ENCODE results near the gene ZFP36L2. TPM values are rescaled to one million over a fixed set of nuclear protein-coding genes. Genes with fewer than 3 reads are reported as not detected.

Gene ZFP36L2
- total and polyA plus RNA-seq, 9 of the 15 experiments (the other 6 are each of a cell fraction or from before 2014, with no cell fraction given), result 4.1 to 60.6 (median 20.3) TPM

- TF ChIP-seq ZMIZ1 (IDR thresholded peaks at IDR 0.05; ENCODE audit: low read depth in 2 of 2, low read length in 2 of 2), result no peak
- TF ChIP-seq ZBTB26 (CRISPR knock-in tag; IDR thresholded peaks at IDR 0.05), result 0 out of 2 replicates have a peak, but pooled peaks have one; percentile 14
- peak; percentile 31; the same call in 1 of the 2 replicates for TF ChIP-seq RB1 (IDR thresholded peaks at IDR 0.05; ENCODE audit: low read depth)
- no peak for TF ChIP-seq CREB5 (CRISPR knock-in tag; IDR thresholded peaks at IDR 0.05)
- no peak for TF ChIP-seq SRSF7 (optimal IDR thresholded peaks at IDR 0.05; ENCODE audit: low read depth, low read length)
- peak in 1 of 2 experiments; percentile 73; a peak in 1 of 4 replicates for TF ChIP-seq TEAD1 (CRISPR knock-in tag; IDR thresholded peaks at IDR 0.05)
- peak; percentile 62; the same call in 1 of the 2 replicates for TF ChIP-seq SP1 (CRISPR knock-in tag; IDR thresholded peaks at IDR 0.05)
- no peak for TF ChIP-seq ZNF589 (CRISPR knock-in tag; IDR thresholded peaks at IDR 0.05; ENCODE audit: low read depth)
- no peak for TF ChIP-seq HNRNPUL1 (IDR thresholded peaks at IDR 0.05; ENCODE audit: low read length)
- TF ChIP-seq SAFB2 (IDR thresholded peaks at IDR 0.05; ENCODE audit: borderline replicate concordance, low read depth, low read length, severe bottlenecking), result no peak
- TF ChIP-seq ZNF311 (CRISPR knock-in tag; IDR thresholded peaks at IDR 0.05), result no peak; the same call in 1 of the 2 replicates
Observed at GRCh38 chr2:43210467-43211303, 15.7 kb downstream of the ZFP36L2 start (continued).

Measured in K562 (cell line).